SK-N-MC (cell line): Measurements from ENCODE around the gene CHST15.

Experiments used
- EZH2 ChIP-seq: fragments of 200-600 bp; sonication (generic); IDR thresholded peaks from one replicate; pipeline ENCODE4 v1.6.1; 2017; ENCODE audit warnings: antibody characterized with exemption
- POLR2AphosphoS5 ChIP-seq: IDR thresholded peaks from 2 replicates; pipeline ENCODE4 v1.6.1; 2012; ENCODE audit warnings: mild to moderate bottlenecking, low read depth, low read length, borderline replicate concordance

GRCh38 chr10:124089859-124090258, 3.5 kb downstream of the CHST15 start:
- TF ChIP-seq EZH2 = no peak
- no peak for TF ChIP-seq POLR2AphosphoS5
